HCT116 (cell line): ENCODE results near the gene NGFR. TPM values are rescaled to one million over a fixed set of nuclear protein-coding genes. Genes with fewer than 3 reads are reported as not detected.

Experiments used
- ATAC-seq: fragments of 200-7000 bp; cut with Tn5 transposase; 2 replicates; pipeline ENCODE4 v1.9.1; 2020; ENCODE audit warnings: mild to moderate bottlenecking, moderate library complexity
- BruUV-seq: library from RNA; stranded (reverse); fragments of 400-500 nt; replicated peaks from 2 replicates; lab custom pipeline; 2021; lab: Mats Ljungman, UMichigan
- CTCF ChIA-PET: fragments of 300-600 bp; sonication (Branson Sonifier 250); formaldehyde crosslinking; loops from one replicate; lab custom pipeline; 2021; ENCODE audit warnings: antibody characterized with exemption; lab: Charles Lee
- POLR2A ChIA-PET: fragments of 300-600, 350-600 bp; sonication (Branson Sonifier 250); formaldehyde crosslinking; loops from one replicate; lab custom pipeline; 2021; ENCODE audit warnings: antibody characterized with exemption; lab: Charles Lee
- RAD21 ChIA-PET, 2 experiments: fragments of 300-600 bp; sonication (Branson Sonifier 250); formaldehyde crosslinking; loops; one replicate each; lab custom pipeline; 2023; ENCODE audit warnings: low total read pairs in 2 of 2; ENCODE audit not compliant: uncharacterized antibody in 2 of 2, unreplicated experiment in 2 of 2, low non-redundant PET in 1 of 2; lab: Charles Lee
- DNase-seq: peaks from one replicate; pipeline ENCODE4 v3.0.0-alpha.2; 2010; ENCODE audit warnings: low read depth, low spot score
- H2AFZ ChIP-seq: fragments of 200-600 bp; shearing (Covaris generic), sonication (generic); 2 replicates; pipeline ENCODE4 v1.6.1; 2017; ENCODE audit warnings: low read depth, mixed run types, mixed read lengths, antibody characterized with exemption, low read length; ENCODE audit not compliant: poor library complexity, severe bottlenecking
- H3K27ac ChIP-seq: 2 replicates; pipeline ENCODE4 v1.5.1; 2012; ENCODE audit warnings: low read depth, low read length
- H3K27me3 ChIP-seq: fragments of 200-600 bp; sonication (generic); 2 replicates; pipeline ENCODE4 v1.6.1; 2016; ENCODE audit warnings: mixed run types, low read length, mixed read lengths; ENCODE audit not compliant: insufficient read depth
- H3K36me3 ChIP-seq, 2 experiments: fragments of 200-500 bp in 1 of 2; fragments of 200-600 bp in 1 of 2; sonication (Bioruptor generic) in 1 of 2; sonication (generic) in 1 of 2; 2 replicates each; pipeline versions ENCODE4 v1.5.1 to v1.6.1; 2014 to 2016; ENCODE audit warnings: low read length in 2 of 2, inconsistent platforms in 1 of 2, mixed read lengths in 1 of 2, mixed run types in 1 of 2; ENCODE audit not compliant: insufficient read depth in 2 of 2, control insufficient read depth in 1 of 2
- H3K4me1 ChIP-seq, 2 experiments: fragments of 200-600 bp in 1 of 2; sonication (generic) in 1 of 2; 2 replicates each; pipeline versions ENCODE4 v1.5.1 to v1.6.1; 2012 to 2017; ENCODE audit warnings: low read length in 2 of 2, inconsistent platforms in 1 of 2, mild to moderate bottlenecking in 1 of 2, mixed read lengths in 1 of 2, mixed run types in 1 of 2, moderate library complexity in 1 of 2; ENCODE audit not compliant: insufficient read depth in 2 of 2, control insufficient read depth in 1 of 2
- H3K4me2 ChIP-seq: fragments of 200-600 bp; sonication (generic); 2 replicates; pipeline ENCODE4 v1.6.1; 2017; ENCODE audit warnings: mixed run types, low read length, mixed read lengths
- H3K4me3 ChIP-seq, 2 experiments: fragments of 200-600 bp in 1 of 2; sonication (generic) in 1 of 2; replicated peaks in 1 of 2; 2 replicates each; pipeline ENCODE4 v1.5.1; 2011 to 2016; ENCODE audit warnings: low read length in 2 of 2, control low read depth in 1 of 2, low read depth in 1 of 2, mild to moderate bottlenecking in 1 of 2, mixed read lengths in 1 of 2, mixed run types in 1 of 2
- H3K79me2 ChIP-seq: fragments of 200-600 bp; sonication (generic); 2 replicates; pipeline ENCODE4 v1.6.1; 2017; ENCODE audit warnings: mild to moderate bottlenecking, mixed run types, low read length, moderate library complexity, mixed read lengths; ENCODE audit not compliant: insufficient read depth
- H3K9ac ChIP-seq: fragments of 200-600 bp; sonication (generic); 2 replicates; pipeline ENCODE4 v1.6.1; 2016; ENCODE audit warnings: low read length, mixed read lengths
- H3K9me2 ChIP-seq: fragments of 200-600 bp; sonication (generic), shearing (Covaris generic); 2 replicates; pipeline ENCODE4 v1.6.1; 2017; ENCODE audit warnings: mixed run types, mild to moderate bottlenecking, moderate library complexity; ENCODE audit not compliant: insufficient read depth
- H3K9me3 ChIP-seq, 2 experiments: fragments of 200-500 bp in 1 of 2; fragments of 200-600 bp in 1 of 2; sonication (Bioruptor generic) in 1 of 2; sonication (generic) in 1 of 2; 2 replicates each; pipeline ENCODE4 v1.6.1; 2014 to 2017; ENCODE audit warnings: low read length in 2 of 2, mixed read lengths in 2 of 2, inconsistent platforms in 1 of 2, low read depth in 1 of 2, mild to moderate bottlenecking in 1 of 2, mixed run types in 1 of 2, moderate library complexity in 1 of 2; ENCODE audit not compliant: control insufficient read depth in 1 of 2, insufficient read depth in 1 of 2
- H4K20me1 ChIP-seq: fragments of 200-600 bp; sonication (generic), shearing (Covaris generic); 2 replicates; pipeline ENCODE4 v1.6.1; 2017; ENCODE audit warnings: mixed run types, mild to moderate bottlenecking, moderate library complexity; ENCODE audit not compliant: insufficient read depth
- CBX3 ChIP-seq: IDR thresholded peaks from 2 replicates; pipeline ENCODE4 v1.6.1; 2012; ENCODE audit warnings: low read depth
- CEBPB ChIP-seq: IDR thresholded peaks from 2 replicates; pipeline ENCODE4 v1.6.1; 2012; ENCODE audit warnings: low read depth
- EZH2phosphoT487 ChIP-seq: fragments of 200-600 bp; IDR thresholded peaks from 2 replicates; pipeline ENCODE4 v1.6.1; 2018; ENCODE audit warnings: antibody characterized with exemption, borderline replicate concordance
- POLR2AphosphoS5 ChIP-seq: IDR thresholded peaks from 2 replicates; pipeline ENCODE4 v1.6.1; 2011; ENCODE audit warnings: mild to moderate bottlenecking, low read depth, low read length, moderate library complexity
- RAD21 ChIP-seq: IDR thresholded peaks from 2 replicates; pipeline ENCODE4 v1.6.1; 2012; ENCODE audit warnings: low read depth, mild to moderate bottlenecking
- SIN3A ChIP-seq: IDR thresholded peaks from 2 replicates; pipeline ENCODE4 v1.6.1; 2012; ENCODE audit warnings: low read depth
- TCF7L2 ChIP-seq: IDR thresholded peaks from 2 replicates; pipeline ENCODE4 v1.7.0; 2011; ENCODE audit warnings: borderline replicate concordance, inconsistent platforms; ENCODE audit not compliant: insufficient read depth, insufficient read length; ENCODE audit errors: extremely low read depth
- YY1 ChIP-seq: IDR thresholded peaks from 2 replicates; pipeline ENCODE4 v1.6.1; 2011; ENCODE audit warnings: low read length, low read depth, moderate library complexity, mild to moderate bottlenecking; ENCODE audit not compliant: insufficient replicate concordance; ENCODE audit errors: extremely low read depth
- ZNF274 ChIP-seq: fragments of 200-500 bp; sonication (Bioruptor generic); IDR thresholded peaks from 2 replicates; pipeline ENCODE4 v1.6.1; 2014; ENCODE audit warnings: mild to moderate bottlenecking, low read depth, low read length, inconsistent platforms
- intact Hi-C: fragments of 100-400 bp; cut with micrococcal nuclease; formaldehyde crosslinking; loops from 2 replicates; pipeline ENCODE4 v1.10.0; 2022
- total RNA-seq: library from RNA; stranded (reverse); gene quantifications from one replicate; pipeline ENCODE4 v1.2.1, GENCODE V29; 2021; ENCODE audit not compliant: unreplicated experiment
- TF ChIP-seq, protein P1 (sequence below): IDR thresholded peaks from 2 replicates; pipeline ENCODE4 v1.6.1; 2012
- TF ChIP-seq, protein P2 (sequence below), 3 experiments: fragments of 200-600 bp in 1 of 3; sonication (generic) in 1 of 3; IDR thresholded peaks in 2 of 3; conservative IDR thresholded peaks in 1 of 3; 2 replicates each; pipeline ENCODE4 v1.5.1; 2012 to 2017; ENCODE audit warnings: low read depth in 2 of 3, low read length in 2 of 3, antibody characterized with exemption in 1 of 3, borderline replicate concordance in 1 of 3, control low read depth in 1 of 3, mild to moderate bottlenecking in 1 of 3, mixed read lengths in 1 of 3, mixed run types in 1 of 3, moderate library complexity in 1 of 3; ENCODE audit not compliant: insufficient read depth in 1 of 3
- TF ChIP-seq, protein P3 (sequence below): IDR thresholded peaks from 2 replicates; pipeline ENCODE4 v1.6.1; 2011; ENCODE audit warnings: mild to moderate bottlenecking, low read length, moderate library complexity; ENCODE audit not compliant: insufficient replicate concordance; ENCODE audit errors: extremely low read depth
- TF ChIP-seq, protein P4 (sequence below): IDR thresholded peaks from 2 replicates; pipeline ENCODE4 v1.6.1; 2012

NGFR gene
- total RNA-seq, 1 experiment from 2014 or later, result 6.1 TPM

DNA sequence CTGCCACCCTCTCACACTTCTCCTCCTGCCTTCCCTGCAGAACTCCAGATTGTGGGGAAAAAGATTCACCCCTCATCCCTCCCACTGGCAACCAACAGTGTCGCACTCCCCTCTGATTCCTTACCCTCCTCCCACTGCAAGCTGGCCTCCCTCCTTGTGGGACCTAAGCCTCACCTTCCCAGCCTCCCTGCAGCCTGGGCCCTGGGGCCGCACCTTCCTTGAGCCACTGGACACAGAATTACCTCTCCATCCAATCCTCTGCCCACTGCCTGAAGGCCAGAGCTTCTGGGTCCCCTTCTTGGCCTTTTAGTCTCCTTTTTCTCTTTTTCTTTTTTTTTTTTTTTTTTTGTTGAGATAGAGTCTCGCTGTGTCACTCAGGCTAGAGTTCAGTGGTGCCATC, 33.9 kb downstream of the NGFR start (continued):
- TF ChIP-seq YY1, result no peak
- TF ChIP-seq ZNF274, result no peak
- TF ChIP-seq, all 23 proteins: peak for 0

DNA sequence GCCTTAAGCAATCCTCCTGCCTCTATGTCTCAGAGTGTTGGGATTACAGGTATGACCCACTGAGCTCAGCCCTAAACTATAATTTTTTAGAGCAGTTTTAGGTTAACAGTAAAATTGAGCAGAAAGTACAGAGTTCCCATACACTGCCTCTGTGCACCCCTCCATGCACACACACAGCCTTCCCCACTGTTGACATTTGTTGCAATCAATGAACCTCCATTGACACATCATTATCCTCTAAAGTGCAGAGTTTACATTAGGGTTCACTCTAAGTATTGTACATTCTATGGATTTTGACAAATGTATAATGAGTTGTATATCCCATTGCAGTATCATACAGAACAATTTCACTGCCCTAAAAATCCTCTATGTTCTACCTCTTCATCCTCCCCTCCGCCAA, 35.0 kb downstream of the NGFR start:
- Histone ChIP-seq H2AFZ (no peak overlapping the region), H4K20me1 (no peaks in the 10 kb centered on the region), H3K9me2 (no peaks in the 10 kb centered on the region), H3K4me2 (no peak overlapping the region), H3K4me1 (no peaks in the 10 kb centered on the region), H3K79me2 (no peaks in the 10 kb centered on the region), H3K36me3 (no peaks in the 10 kb centered on the region), H3K9me3 (no peaks in the 10 kb centered on the region), H3K9ac (no peak overlapping the region), H3K4me3 (no peak overlapping the region), H3K27ac (no peak overlapping the region), H3K27me3 (peaks cover 8% of the 10 kb centered on the region; the same call in 1 of the 2 replicates)
- ChIA-PET CTCF (no interaction called here), RAD21 (interaction anchor here in 1 of 2 experiments (0.7 kb wide), 1 partner anchor 37 kb away, joined by 4 read pairs; no protein-coding TSS in a partner anchor), POLR2A (interaction anchor here (1.5 kb wide), 1 partner anchor 10 kb away, joined by 3 read pairs; no protein-coding TSS in a partner anchor)
- ATAC-seq, result no peak
- TF ChIP-seq SIN3A (no peak), POLR2AphosphoS5 (no peak), CBX3 (no peak), RAD21 (no peak), TCF7L2 (no peak), EZH2phosphoT487 (no peak), YY1 (no peak), CEBPB (no peak)
- TF ChIP-seq, protein P1, sequence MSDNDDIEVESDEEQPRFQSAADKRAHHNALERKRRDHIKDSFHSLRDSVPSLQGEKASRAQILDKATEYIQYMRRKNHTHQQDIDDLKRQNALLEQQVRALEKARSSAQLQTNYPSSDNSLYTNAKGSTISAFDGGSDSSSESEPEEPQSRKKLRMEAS, result no peak
- TF ChIP-seq, protein P2, sequence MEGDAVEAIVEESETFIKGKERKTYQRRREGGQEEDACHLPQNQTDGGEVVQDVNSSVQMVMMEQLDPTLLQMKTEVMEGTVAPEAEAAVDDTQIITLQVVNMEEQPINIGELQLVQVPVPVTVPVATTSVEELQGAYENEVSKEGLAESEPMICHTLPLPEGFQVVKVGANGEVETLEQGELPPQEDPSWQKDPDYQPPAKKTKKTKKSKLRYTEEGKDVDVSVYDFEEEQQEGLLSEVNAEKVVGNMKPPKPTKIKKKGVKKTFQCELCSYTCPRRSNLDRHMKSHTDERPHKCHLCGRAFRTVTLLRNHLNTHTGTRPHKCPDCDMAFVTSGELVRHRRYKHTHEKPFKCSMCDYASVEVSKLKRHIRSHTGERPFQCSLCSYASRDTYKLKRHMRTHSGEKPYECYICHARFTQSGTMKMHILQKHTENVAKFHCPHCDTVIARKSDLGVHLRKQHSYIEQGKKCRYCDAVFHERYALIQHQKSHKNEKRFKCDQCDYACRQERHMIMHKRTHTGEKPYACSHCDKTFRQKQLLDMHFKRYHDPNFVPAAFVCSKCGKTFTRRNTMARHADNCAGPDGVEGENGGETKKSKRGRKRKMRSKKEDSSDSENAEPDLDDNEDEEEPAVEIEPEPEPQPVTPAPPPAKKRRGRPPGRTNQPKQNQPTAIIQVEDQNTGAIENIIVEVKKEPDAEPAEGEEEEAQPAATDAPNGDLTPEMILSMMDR (IDR thresholded peaks at IDR 0.05 in 2 of 3, conservative IDR thresholded peaks at IDR 0.05 in 1 of 3; ENCODE audit: borderline replicate concordance in 1 of 3, insufficient read depth in 1 of 3, low read depth in 2 of 3, low read length in 2 of 3), result no peak
- TF ChIP-seq, protein P3, sequence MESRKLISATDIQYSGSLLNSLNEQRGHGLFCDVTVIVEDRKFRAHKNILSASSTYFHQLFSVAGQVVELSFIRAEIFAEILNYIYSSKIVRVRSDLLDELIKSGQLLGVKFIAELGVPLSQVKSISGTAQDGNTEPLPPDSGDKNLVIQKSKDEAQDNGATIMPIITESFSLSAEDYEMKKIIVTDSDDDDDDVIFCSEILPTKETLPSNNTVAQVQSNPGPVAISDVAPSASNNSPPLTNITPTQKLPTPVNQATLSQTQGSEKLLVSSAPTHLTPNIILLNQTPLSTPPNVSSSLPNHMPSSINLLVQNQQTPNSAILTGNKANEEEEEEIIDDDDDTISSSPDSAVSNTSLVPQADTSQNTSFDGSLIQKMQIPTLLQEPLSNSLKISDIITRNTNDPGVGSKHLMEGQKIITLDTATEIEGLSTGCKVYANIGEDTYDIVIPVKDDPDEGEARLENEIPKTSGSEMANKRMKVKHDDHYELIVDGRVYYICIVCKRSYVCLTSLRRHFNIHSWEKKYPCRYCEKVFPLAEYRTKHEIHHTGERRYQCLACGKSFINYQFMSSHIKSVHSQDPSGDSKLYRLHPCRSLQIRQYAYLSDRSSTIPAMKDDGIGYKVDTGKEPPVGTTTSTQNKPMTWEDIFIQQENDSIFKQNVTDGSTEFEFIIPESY, result no peak
- TF ChIP-seq, protein P4, sequence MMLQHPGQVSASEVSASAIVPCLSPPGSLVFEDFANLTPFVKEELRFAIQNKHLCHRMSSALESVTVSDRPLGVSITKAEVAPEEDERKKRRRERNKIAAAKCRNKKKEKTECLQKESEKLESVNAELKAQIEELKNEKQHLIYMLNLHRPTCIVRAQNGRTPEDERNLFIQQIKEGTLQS, result no peak
- no peak for DNase-seq
- intact Hi-C loops, result no loop called here
- no TSS peak for BruUV-seq
